ENCODE results near the gene KRT72.

The KRT72 gene

GRCh38 chr12:52575256-52575655, 26.0 kb downstream of the KRT72 start:
- DNase-seq = no peak

GRCh38 chr12:52573743-52574142, 27.5 kb downstream of the KRT72 start, which contains the start of gene KRT74:
KRT74 (minus strand) TSS chr12:52573843; CDS start chr12:52573777, 66 bp downstream.
- no peak for DNase-seq

- DNase-seq = no peak
Observed at GRCh38 chr12:52573306-52573705, 28.0 kb downstream of the KRT72 start.

GRCh38 chr12:52570511-52570910, 30.8 kb downstream of the KRT72 start:
- DNase-seq = no peak

DNA sequence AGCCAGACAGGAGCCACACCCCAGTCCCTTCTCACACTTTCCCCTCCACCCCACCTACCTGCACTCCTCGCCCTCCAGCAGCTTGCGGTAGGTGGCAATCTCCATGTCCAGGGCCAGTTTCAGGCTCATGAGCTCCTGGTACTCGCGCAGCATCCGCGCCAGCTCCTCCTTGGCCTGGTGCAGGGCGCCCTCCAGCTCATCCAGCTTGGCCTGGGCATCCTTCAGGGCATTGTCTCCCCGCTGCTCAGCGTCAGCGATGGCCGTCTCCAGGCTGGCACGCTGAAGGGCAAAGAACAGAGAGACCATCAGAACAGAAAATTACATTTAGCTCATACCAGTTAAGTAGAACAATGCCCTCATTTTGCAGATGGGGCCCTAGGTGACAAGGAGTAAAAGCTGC, 33.2 kb downstream of the KRT72 start:
- DNase-seq = no peak

- DNase-seq = no peak
Observed at GRCh38 chr12:52566847-52567291, 34.4 kb downstream of the KRT72 start.

DNA sequence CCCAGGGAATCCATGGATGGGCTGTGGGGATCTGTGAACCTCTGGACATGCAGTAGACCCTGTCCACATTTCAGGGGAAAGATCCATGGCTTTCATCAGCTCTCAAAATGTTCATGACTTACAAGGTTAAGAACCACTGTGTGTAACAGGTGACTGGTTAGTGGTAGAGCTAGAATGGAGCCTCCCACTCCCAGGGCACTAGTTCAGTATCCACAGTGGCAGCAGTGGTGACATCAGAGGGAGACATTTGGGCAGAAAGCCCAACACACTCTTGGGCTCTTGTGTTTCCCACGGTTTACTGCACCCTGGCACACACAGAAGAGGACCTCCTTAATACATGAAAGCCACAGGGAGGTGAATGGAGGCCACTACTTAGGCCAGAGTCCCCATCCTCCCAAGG, 36.7 kb downstream of the KRT72 start:
- no peak for DNase-seq

- no peak for DNase-seq
Observed at GRCh38 chr12:52561880-52562449, 39.3 kb downstream of the KRT72 start.

DNA sequence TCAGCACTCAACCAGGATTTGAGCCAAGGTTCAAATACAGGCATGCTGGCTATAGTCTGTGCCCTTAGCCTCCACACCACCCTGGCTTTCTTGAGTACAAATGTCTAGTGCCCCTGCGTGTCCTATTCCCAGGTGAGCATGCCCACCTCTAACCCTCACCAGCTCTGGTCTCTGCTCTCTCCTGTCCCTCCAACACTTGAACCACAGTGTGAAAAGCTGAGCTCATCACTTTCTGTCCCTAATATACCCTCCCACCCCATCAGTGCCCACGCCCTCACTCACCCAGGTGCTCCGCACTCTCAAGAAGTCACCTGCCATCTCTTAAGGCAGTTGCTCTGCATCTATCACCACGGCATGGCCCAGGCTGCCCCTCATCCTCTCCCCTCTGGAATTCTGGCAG, 41.3 kb downstream of the KRT72 start:
- no peak for DNase-seq

GRCh38 chr12:52558781-52559445, 42.4 kb downstream of the KRT72 start:
- DNase-seq = no peak

DNA sequence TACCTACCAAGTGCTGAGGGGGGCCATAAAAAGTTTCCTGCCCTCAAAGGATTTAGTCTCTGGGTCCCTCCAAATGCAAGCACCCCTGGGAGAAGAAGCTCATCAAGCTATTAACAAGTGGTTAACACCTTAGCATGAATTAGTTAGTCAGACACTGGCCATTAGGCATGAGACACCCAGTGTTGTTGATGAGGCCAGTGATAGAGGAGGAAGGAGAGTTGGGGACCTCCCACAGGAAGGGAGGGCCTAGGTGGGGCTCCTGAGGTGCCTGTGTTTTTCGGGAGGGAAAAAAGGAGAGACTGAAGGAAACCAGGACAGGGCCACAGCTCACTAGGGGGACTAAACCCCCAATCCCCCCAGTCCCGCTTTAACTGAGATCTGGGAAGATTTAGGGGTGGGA, 43.8 kb downstream of the KRT72 start:
- no peak for DNase-seq

DNA sequence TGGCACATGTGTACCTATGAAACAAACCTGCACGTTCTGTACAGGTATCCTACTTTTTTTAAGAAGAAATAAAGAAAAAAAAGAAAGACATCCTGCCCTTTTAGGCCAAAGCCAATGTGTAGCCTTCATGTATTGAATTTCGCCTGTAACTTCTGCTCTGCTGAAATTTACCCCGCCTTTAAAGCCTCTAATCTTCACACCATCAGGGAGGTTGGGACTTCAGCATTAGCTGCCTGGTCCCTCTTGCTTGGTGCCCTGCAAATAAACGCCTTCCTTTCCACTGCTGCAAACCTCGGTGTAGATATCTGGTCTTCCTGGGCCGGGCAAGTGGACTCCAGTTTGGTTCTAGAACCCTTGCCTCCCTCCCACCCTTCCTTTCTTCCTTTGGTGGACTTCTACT, 45.7 kb downstream of the KRT72 start:
- no peak for DNase-seq

DNA sequence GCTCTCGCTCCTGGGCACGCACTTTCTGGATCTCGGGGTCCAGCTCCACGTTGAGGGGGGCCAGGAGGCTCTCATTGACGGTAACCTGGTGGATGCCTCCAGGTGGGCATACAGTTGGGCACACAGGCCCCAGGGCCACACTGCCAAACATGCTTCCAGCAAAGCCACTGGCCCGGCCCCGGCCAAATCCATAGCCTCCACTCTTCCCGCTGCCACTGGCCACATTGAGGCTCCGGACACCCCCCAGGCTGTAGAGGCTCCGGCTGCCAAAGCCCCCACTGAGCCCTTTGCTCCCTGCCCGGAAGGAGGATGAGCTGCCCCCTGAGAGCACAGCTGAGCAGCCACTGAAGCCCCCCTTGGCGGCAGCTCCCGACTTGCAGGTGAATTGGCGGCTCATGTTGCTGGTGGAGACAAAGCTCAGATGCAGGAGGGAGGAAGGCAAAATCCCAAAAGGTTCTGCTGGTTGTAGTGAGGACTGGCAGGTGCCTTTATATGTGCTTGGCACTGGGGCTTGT, 48.5 kb downstream of the KRT72 start, which contains the start of gene KRT71:
Gene KRT71, minus strand, starts transcription at position 465 of the 515 bp plus-strand sequence. Its CDS starts 68 bp downstream, at position 397.
- no peak for DNase-seq

- DNase-seq = no peak
Observed at GRCh38 chr12:52552055-52552454, 49.2 kb downstream of the KRT72 start.

GRCh38 chr12:52551216-52551865, 49.9 kb downstream of the KRT72 start:
- DNase-seq = no peak

DNA sequence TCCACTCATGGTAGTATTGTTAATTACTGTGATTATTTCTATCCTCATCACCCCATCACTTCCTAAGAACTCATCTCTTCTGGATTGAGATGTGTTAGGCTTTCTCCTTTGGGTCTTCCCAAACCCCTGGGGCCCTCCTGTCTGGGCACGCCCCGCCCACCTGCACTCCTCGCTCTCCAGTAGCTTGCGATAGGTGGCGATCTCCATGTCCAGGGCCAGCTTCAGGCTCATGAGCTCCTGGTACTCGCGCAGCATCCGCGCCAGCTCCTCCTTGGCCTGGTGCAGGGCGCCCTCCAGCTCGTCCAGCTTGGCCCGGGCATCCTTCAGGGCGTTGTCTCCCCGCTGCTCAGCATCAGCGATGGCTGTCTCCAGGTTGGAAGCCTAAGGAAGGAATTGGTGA, 55.1 kb downstream of the KRT72 start:
- no peak for DNase-seq

DNA sequence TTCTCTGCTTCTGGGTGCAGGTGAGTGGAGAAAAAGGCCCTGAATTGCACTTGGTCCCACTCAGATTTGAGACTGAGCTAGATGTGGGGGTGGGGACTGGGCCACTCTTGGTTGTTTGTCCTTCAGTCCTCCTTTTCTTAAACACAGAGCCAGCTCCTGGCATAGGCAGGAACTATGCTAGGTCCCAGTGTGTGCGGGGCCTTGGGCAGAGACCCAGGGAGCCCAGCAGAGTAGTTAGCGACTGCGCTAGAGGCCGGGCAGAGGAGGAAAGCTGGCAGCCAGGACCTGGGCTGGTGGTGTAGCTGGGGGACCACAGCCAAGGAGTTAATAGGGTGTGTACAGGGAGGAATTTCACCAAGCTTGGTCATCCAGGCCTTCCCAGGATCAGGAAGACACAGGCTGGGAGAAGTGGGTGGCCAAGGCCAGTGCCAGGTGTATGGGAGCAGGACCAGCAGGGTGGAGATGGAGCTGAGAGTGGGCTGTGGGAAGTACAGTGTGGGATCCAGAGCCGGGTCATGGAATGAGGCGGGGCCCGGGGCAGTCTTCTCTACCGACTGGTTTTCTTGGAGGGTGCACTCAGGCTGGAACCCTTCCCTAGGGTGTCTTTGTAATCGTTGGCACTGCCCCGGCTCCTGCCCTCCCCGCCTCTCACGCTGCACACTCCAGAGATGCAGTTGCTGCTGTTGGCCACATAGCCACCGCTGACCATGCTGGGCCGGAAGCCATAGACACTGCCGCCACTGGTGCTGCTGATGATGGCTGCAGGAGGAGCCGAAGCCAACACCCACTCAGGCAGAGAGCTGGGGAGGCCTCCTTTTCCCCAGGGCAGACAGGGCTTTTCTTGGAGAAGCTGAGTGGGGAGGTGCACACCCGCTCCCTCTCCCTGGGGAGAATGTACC, 57.0 kb downstream of the KRT72 start:
- no peak for DNase-seq

DNA sequence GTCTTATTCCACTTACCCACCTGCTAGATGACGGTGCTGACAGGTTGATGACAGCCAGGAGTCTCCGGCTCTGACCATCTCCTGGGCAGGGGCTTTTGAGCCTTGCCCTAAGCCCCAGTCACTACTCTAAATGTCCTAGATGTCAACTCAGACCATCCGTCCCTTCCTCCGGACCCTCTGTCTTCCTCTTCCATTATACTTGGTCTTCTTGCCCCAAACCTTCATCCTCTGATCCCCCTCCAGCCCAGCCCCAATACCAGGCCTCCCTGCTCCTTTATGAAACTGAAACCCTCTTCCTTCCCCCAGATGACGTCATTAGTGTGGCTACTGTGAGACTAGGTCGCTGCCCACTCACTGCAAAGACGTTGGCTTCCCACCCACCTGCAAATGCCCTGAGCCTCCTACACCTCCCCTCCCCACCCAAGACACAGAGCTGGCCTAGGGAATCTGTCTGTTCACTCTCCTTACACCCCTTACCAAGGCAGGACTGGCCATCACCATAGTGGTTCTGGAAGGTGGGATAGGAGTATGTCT, 58.4 kb downstream of the KRT72 start:
- DNase-seq = no peak

DNA sequence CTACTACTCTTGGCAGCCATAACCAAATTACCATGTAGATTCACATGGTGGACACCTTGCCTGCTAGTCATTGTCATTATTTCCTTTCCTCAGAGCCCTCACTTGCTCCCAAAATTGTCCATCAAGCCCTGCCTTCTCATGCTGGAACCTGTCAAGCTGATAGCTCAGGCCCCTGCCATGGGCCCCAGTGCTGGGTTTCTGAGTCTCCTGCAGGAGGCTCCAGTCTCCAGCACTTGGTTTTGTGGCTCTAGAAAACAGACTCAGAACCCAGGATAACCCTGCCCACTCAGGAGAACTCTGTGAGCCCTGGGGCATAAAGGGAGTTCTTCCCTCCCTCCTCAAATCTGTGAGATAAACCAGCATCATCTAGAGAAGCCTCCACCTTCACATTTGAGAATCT, 59.1 kb downstream of the KRT72 start:
- no peak for DNase-seq

- DNase-seq = no peak
Observed at GRCh38 chr12:52541709-52542108, 59.6 kb downstream of the KRT72 start.

DNA sequence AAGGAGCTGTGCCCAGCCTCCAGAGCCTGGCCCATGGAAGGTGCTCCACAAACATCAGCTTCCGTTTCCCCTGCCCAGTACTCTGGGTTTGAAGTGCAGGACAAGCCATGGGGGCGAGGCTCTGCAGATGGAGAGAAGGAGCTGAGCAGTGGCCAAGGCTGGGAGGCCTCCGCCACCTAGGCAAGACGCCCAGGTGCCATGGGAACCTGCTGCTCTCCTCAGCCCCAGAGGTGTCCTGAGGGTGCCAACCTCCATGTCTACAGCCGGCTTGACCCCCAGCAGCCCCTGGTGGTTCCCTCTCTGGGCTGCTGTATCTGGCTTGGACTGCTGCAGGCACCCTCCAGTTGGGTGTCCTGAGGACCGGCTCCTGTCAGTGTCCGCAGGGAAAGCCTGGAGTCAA, 60.7 kb downstream of the KRT72 start:
- no peak for DNase-seq

- no peak for DNase-seq
Observed at GRCh38 chr12:52539821-52540173, 61.5 kb downstream of the KRT72 start.
